Activated CD8-positive, alpha-beta memory T cell treated with anti-CD3 and anti-CD28 coated beads, Interleukin-2, amount 50 U/mL, for 1 hour (primary cell): ENCODE results near the gene SPINK5.

Experiments
- DNase-seq: peaks from one replicate; pipeline ENCODE4 v3.0.0-alpha.2; 2020; ENCODE audit errors: extremely low read depth

The SPINK5 gene

GRCh38 chr5:148177207-148177606 lies 113.4 kb downstream of the SPINK5 start:
- DNase-seq: no peak

DNA sequence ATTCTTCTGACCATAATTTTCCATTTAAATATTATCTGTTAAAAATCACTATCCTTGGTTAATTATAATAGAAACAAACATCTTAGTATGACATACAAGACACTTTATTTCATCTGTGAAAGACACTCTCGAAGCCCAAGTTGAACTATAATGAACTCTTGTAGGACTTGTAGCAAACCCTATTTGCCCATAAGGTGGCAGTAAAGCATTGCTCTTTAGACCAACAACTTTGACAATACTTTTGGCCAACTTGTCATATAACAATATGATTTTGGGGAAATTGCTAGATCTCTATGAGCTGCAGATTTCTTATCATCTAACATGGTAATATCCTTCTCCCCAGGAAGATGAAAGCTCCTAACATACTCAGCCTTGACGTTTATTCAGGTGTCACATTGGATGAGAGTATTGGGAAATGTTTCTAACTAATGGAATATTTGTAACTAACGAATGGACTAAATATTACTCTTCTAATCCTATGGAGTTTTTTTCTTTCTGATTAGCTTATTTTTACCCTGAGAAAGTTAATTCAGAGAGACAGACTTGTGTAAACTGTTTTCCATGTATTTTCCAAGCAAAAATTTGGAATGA lies 115.5 kb downstream of the SPINK5 start:
- no peak for DNase-seq

DNA sequence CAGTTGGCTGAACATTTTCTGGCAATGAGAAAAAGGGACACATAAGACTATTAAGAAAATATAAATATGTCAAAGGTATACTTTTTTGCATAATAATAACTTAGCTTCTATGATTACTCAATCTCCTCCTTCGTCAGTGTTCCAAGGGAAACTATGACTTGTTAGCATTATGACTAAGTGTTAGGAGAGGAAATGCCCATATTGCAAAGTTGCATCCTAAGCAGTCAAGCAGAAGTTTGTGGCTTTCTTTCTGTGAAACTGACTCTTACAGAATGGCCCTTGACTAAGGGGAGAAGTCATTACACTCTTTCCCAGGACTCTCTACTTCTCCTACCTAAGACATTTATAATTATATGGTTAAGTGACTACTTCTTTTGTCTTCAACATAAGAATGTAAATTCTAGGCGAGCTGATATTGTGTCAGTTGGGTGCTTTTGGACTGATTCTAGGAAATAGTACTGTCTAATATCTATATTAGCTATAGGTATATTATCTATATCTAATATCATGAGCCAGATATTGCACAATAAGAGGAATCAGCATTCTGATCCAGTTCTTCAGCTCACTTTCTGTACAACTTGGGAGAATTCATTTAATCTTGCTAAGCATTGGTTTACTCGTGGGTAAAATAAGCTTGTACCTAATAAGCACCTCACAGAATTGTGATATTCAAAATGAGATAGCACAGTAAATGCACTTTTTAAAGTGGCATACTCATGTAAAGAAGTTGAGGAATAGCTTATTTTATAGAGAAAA lies 122.6 kb downstream of the SPINK5 start:
- no peak for DNase-seq
